Daoy (cell line): ENCODE results near the gene VCAM1. TPM values are rescaled to one million over a fixed set of nuclear protein-coding genes. Genes with fewer than 3 reads are reported as not detected.
A peak's percentile ranks its signal among the peaks of the same experiment; 100 is the strongest.

Experiments
- DNase-seq: peaks from one replicate; pipeline ENCODE4 v3.0.0-alpha.2; 2015; ENCODE audit warnings: low read depth
- total RNA-seq: library from RNA; depleted of rRNA; stranded (reverse); fragments of >200 nt; shearing (Covaris generic); gene quantifications from 2 replicates; pipeline ENCODE4 v1.2.3, GENCODE V29; 2014; rRNA removed

VCAM1 gene
- 58.1 and 81.5 TPM in 2 replicates for total RNA-seq

- peak; percentile 68 for DNase-seq
These were observed at the start of gene VCAM1 for GRCh38 chr1:100719490-100719889. VCAM1 (plus strand) TSS chr1:100719742; CDS start chr1:100719861, 119 bp downstream.

GRCh38 chr1:100670083-100670482 is 49.5 kb upstream of the VCAM1 start:
- no peak for DNase-seq

GRCh38 chr1:100671601-100672000 is 47.9 kb upstream of the VCAM1 start:
- no peak for DNase-seq

GRCh38 chr1:100683448-100684349 is 35.8 kb upstream of the VCAM1 start:
- no peak for DNase-seq

GRCh38 chr1:100699744-100700143 is 19.8 kb upstream of the VCAM1 start:
- no peak for DNase-seq

- peak; percentile 23 for DNase-seq
These were observed 19.0 kb upstream of the VCAM1 start for GRCh38 chr1:100700586-100700985.

GRCh38 chr1:100703052-100703451 is 16.5 kb upstream of the VCAM1 start:
- DNase-seq, result no peak

GRCh38 chr1:100703716-100704115 is 15.8 kb upstream of the VCAM1 start:
- DNase-seq, result no peak

GRCh38 chr1:100704473-100704872 is 15.1 kb upstream of the VCAM1 start:
- no peak for DNase-seq

GRCh38 chr1:100706296-100706695 is 13.2 kb upstream of the VCAM1 start:
- DNase-seq, result no peak

GRCh38 chr1:100706856-100707255 is 12.7 kb upstream of the VCAM1 start:
- no peak for DNase-seq

- no peak for DNase-seq
These were observed 11.0 kb upstream of the VCAM1 start for GRCh38 chr1:100708476-100709062.

GRCh38 chr1:100710906-100711682 is 8.4 kb upstream of the VCAM1 start:
- no peak for DNase-seq

GRCh38 chr1:100713027-100713426 is 6.5 kb upstream of the VCAM1 start:
- peak; percentile 60 for DNase-seq

GRCh38 chr1:100713626-100714025 is 5.9 kb upstream of the VCAM1 start:
- DNase-seq, result peak; percentile 62

- DNase-seq, result no peak
These were observed 4.9 kb upstream of the VCAM1 start for GRCh38 chr1:100714599-100714998.

GRCh38 chr1:100717218-100717617 is 2.3 kb upstream of the VCAM1 start:
- no peak for DNase-seq

- DNase-seq, result no peak
These were observed 961 bp upstream of the VCAM1 start for GRCh38 chr1:100718581-100718980.

GRCh38 chr1:100720101-100720500 is 559 bp downstream of the VCAM1 start:
- no peak for DNase-seq

GRCh38 chr1:100720751-100721150 is 1.2 kb downstream of the VCAM1 start:
- no peak for DNase-seq

GRCh38 chr1:100721526-100722207 is 2.1 kb downstream of the VCAM1 start:
- peak; percentile 79 for DNase-seq

GRCh38 chr1:100722221-100722620 is 2.7 kb downstream of the VCAM1 start:
- DNase-seq, result no peak
